Neural progenitor cell (in vitro differentiated cells): ENCODE measurements around the gene ATP5PD.

ENCODE experiments used
- CTCF ChIP-seq: fragments of 200-600 bp; sonication (generic); IDR thresholded peaks from 2 replicates; pipeline ENCODE4 v1.5.1; 2017; ENCODE audit warnings: antibody characterized with exemption, mild to moderate bottlenecking
- EZH2phosphoT487 ChIP-seq: fragments of 200-600 bp; sonication (generic); IDR thresholded peaks from 2 replicates; pipeline ENCODE4 v1.6.1; 2017; ENCODE audit warnings: antibody characterized with exemption

GRCh38 chr17:75005291-75005690, 41.5 kb downstream of the ATP5PD start:
- TF ChIP-seq CTCF (no peak), EZH2phosphoT487 (no peak)
